Stimulated activated CD8-positive, alpha-beta memory T cell treated with anti-CD3 and anti-CD28 coated beads, Interleukin-12 subunit alpha, Interleukin-12 subunit beta, amount 100 ng/mL, for 24 hours (primary cell): ENCODE results near the gene KLHL35.
"Not testable (repeated sequence)": the region's sequence is repeated elsewhere in the genome, so short reads cannot be mapped to it uniquely, and the experiment has no call there.

Experiments
- DNase-seq: peaks from one replicate; pipeline ENCODE4 v3.0.0-alpha.2; 2020; ENCODE audit errors: extremely low read depth

KLHL35 gene

GRCh38 chr11:75389925-75390324, 43.1 kb downstream of the KLHL35 start:
- DNase-seq = no peak

- DNase-seq = no peak
Measured at GRCh38 chr11:75389276-75389605, 43.8 kb downstream of the KLHL35 start.

GRCh38 chr11:75388386-75389275, 44.4 kb downstream of the KLHL35 start:
- DNase-seq = no peak

GRCh38 chr11:75387736-75388294, 45.2 kb downstream of the KLHL35 start:
- no peak for DNase-seq

- no peak for DNase-seq
Measured at GRCh38 chr11:75386942-75387630, 45.9 kb downstream of the KLHL35 start.

- no peak for DNase-seq
Measured at GRCh38 chr11:75384438-75385080, 48.4 kb downstream of the KLHL35 start.

GRCh38 chr11:75383246-75383645, 49.8 kb downstream of the KLHL35 start:
- no peak for DNase-seq

GRCh38 chr11:75380716-75381420, 52.1 kb downstream of the KLHL35 start:
- no peak for DNase-seq

- no peak for DNase-seq
Measured at GRCh38 chr11:75380245-75380644, 52.8 kb downstream of the KLHL35 start.

GRCh38 chr11:75378776-75379175, 54.2 kb downstream of the KLHL35 start:
- DNase-seq = not testable (repeated sequence)

GRCh38 chr11:75376175-75376574, 56.8 kb downstream of the KLHL35 start:
- DNase-seq = no peak

GRCh38 chr11:75375626-75376025, 57.4 kb downstream of the KLHL35 start:
- no peak for DNase-seq

GRCh38 chr11:75374646-75375045, 58.4 kb downstream of the KLHL35 start:
- DNase-seq = no peak

GRCh38 chr11:75373201-75373600, 59.8 kb downstream of the KLHL35 start:
- DNase-seq = no peak
